LNCAP (cell line): ENCODE data around the gene PTPRN2.

ENCODE experiments used
- CTCF ChIP-seq: fragments of 450-650 bp; IDR thresholded peaks from 2 replicates; pipeline ENCODE4 v1.5.1; 2017; ENCODE audit warnings: mild to moderate bottlenecking

PTPRN2 gene

GRCh38 chr7:158432369-158433341, 155.0 kb downstream of the PTPRN2 start:
- TF ChIP-seq CTCF: no peak

GRCh38 chr7:158431941-158432347, 155.7 kb downstream of the PTPRN2 start:
- no peak for TF ChIP-seq CTCF

GRCh38 chr7:158431055-158431940, 156.3 kb downstream of the PTPRN2 start:
- no peak for TF ChIP-seq CTCF

GRCh38 chr7:158430308-158431034, 157.2 kb downstream of the PTPRN2 start:
- no peak for TF ChIP-seq CTCF

- TF ChIP-seq CTCF: no peak
Measured at GRCh38 chr7:158428837-158429753, 158.5 kb downstream of the PTPRN2 start.

GRCh38 chr7:158428131-158428836, 159.3 kb downstream of the PTPRN2 start:
- TF ChIP-seq CTCF: no peak
